ENCODE measurements around the gene GFOD1.

The GFOD1 gene

DNA sequence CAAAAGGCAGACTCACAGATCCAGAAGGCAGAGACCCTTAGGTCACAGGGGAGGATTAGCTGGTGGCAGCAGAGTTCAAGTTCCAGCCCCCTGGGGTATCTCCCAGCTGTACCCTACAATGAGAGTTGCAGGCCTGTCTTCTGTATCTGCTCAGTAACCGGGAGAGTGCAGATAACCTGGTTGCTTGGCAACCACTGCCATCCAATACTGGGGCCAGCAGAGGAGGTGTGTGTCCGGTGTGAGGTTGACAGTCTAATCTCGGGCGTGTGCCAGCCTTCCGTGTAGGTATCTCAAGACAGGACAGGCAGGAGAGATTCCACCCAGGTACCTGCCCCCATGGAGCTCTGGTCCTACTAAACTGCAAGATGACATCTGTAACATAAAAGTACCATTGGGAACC, 102.4 kb downstream of the GFOD1 start:
- H3K27ac ChIP-seq (ENCODE audit: low read depth, low read length, severe bottlenecking): no peak overlapping the region
- H3K9me3 ChIP-seq (ENCODE audit: control insufficient read depth, low read length): no peaks in the 10 kb centered on the region
- WGBS, 2 experiments (ENCODE audit: insufficient coverage in 2 of 2): 85 to 88% methylated on average over 2 to 5 of the region's 5 CpGs
- H3K4me1 ChIP-seq (ENCODE audit: control insufficient read depth, insufficient read depth, low read length, poor library complexity, severe bottlenecking): no peaks in the 10 kb centered on the region
- no peak overlapping the region for H3K4me3 ChIP-seq (ENCODE audit: extremely low read depth, insufficient read depth, low read length, poor library complexity, severe bottlenecking)
- H3K36me3 ChIP-seq (ENCODE audit: control insufficient read depth, insufficient read depth, low read length): peaks cover 6% of the 10 kb centered on the region

DNA sequence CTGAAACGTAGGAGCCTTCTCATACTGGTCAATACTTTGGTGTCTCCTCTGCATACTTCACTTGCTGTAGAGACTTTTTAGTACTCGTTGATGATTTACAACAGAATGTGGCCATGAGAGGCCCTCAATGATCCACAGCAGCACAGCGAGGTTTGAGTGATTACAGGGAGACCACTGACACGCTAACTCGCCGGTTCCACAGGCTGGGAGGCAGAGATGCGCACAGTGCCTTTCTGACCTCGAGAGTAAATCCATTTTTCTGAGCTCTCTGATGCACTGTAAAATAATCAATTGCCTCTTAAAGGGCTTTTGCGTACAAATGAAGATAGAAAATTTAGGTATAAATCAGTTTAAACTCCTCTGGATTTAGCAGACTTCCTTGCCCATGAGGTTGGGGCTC, 102.9 kb downstream of the GFOD1 start:
- Histone ChIP-seq H3K36me3 (ENCODE audit: control insufficient read depth, insufficient read depth, low read length) (peaks cover 6% of the 10 kb centered on the region), H3K27ac (ENCODE audit: low read depth, low read length, severe bottlenecking) (no peak overlapping the region), H3K4me1 (ENCODE audit: control insufficient read depth, insufficient read depth, low read length, poor library complexity, severe bottlenecking) (no peaks in the 10 kb centered on the region), H3K4me3 (ENCODE audit: extremely low read depth, insufficient read depth, low read length, poor library complexity, severe bottlenecking) (no peak overlapping the region), H3K9me3 (ENCODE audit: control insufficient read depth, low read length) (no peaks in the 10 kb centered on the region)
- WGBS, 2 experiments (ENCODE audit: insufficient coverage in 2 of 2): 94 to 99% methylated on average over 6 to 8 of the region's 9 CpGs

DNA sequence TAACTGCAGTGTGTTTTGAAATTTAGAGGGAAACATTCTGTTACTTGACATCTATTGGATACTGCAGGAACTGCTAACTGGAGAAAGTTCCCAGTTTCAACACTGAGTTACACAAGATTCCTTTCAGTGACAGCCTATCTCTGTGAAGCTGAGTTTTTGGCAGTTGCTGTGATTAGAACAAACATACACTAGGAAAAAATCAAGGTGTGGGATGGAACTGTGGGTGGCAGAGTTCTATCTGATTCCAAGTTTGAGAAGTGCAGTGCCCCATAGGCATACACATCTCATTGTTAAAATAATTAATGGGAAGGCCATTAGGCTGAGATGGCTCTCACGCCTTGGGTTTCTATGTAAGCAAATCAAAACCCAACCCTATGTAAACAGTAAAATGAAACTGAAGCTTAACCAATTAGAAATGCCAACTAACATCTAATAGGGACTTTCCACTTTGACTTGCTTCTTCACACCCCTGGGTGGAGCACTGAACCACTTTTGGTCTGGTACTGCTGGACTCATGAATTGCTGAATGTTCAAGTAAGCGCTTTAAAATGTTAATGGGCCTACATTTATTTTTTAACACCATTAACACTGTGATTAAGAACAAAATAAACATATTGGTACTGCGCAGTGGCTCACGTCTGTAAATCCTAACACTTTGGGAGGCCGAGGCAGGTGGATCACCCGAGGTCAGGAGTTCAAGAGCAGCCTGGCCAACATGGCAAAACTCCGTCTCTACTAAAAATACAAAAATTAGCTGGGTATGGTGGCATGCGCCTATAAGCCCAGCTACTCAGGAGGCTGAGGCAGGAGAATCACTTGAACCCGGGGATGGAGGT, 103.9 kb downstream of the GFOD1 start:
- no peak overlapping the region for H3K4me3 ChIP-seq (ENCODE audit: extremely low read depth, insufficient read depth, low read length, poor library complexity, severe bottlenecking)
- 77 to 98% methylated on average over 5 to 7 of the region's 9 CpGs for WGBS, 2 experiments (ENCODE audit: insufficient coverage in 2 of 2)
- H3K4me1 ChIP-seq (ENCODE audit: control insufficient read depth, insufficient read depth, low read length, poor library complexity, severe bottlenecking): no peaks in the 10 kb centered on the region
- no peak overlapping the region for H3K27ac ChIP-seq (ENCODE audit: low read depth, low read length, severe bottlenecking)
- H3K9me3 ChIP-seq (ENCODE audit: control insufficient read depth, low read length): no peaks in the 10 kb centered on the region
- H3K36me3 ChIP-seq (ENCODE audit: control insufficient read depth, insufficient read depth, low read length): peaks cover 6% of the 10 kb centered on the region

- Histone ChIP-seq H3K4me1 (ENCODE audit: control insufficient read depth, insufficient read depth, low read length, poor library complexity, severe bottlenecking) (no peaks in the 10 kb centered on the region), H3K4me3 (ENCODE audit: extremely low read depth, insufficient read depth, low read length, poor library complexity, severe bottlenecking) (no peak overlapping the region), H3K9me3 (ENCODE audit: control insufficient read depth, low read length) (no peaks in the 10 kb centered on the region), H3K27ac (ENCODE audit: low read depth, low read length, severe bottlenecking) (no peak overlapping the region), H3K36me3 (ENCODE audit: control insufficient read depth, insufficient read depth, low read length) (peaks cover 13% of the 10 kb centered on the region)
- 100% methylated on average over 1 to 2 of the region's 2 CpGs for WGBS, 2 experiments (ENCODE audit: insufficient coverage in 2 of 2)
Measured at GRCh38 chr6:13380761-13381160, 106.6 kb downstream of the GFOD1 start.

DNA sequence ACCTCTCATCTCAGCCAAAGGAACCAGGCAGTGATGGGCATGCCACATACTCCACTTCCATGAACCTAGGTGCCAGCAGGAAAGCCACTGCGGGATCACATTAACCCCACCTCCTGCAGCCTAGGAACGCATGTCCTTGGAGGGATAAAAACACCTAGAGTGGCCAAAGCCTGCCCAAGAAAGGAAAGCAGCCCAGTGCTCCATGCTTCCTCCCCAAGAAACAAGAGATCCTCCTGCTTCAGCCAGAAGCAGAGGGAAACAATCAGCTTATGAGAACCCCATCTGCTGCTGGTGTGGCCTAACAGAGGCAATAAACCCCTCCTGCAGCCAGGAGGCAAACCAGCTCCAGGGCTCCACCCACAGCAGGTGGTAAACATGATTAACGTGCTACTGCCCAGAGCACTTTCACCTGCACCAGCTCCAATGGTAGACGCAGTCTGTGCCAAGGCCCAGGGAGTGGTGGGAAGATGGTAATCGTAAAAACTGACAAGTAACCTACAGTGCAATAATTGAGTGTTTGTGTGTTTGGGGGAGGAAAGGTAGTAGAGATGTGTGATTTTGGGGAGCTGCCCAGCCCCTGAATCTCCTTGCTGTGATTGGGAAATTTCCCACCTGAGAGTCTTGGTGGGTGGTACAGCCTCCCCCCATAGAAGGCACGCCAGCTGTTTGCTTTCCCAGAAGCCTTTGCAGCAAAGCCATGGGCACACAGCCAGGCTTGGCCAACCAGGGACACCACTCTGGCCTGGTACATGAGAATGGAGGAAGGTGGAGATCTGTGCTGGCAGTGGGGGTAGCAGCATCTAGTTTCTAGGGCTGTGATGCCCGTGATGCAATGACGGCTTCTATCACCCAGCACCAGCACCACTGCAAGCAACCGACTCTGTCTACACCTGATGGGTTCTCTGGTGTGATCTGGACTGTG, 108.5 kb downstream of the GFOD1 start:
- H3K4me1 ChIP-seq (ENCODE audit: control insufficient read depth, insufficient read depth, low read length, poor library complexity, severe bottlenecking): no peaks in the 10 kb centered on the region
- no peaks in the 10 kb centered on the region for H3K9me3 ChIP-seq (ENCODE audit: control insufficient read depth, low read length)
- peaks cover 13% of the 10 kb centered on the region for H3K36me3 ChIP-seq (ENCODE audit: control insufficient read depth, insufficient read depth, low read length)
- H3K27ac ChIP-seq (ENCODE audit: low read depth, low read length, severe bottlenecking): no peak overlapping the region
- 73 to 80% methylated on average over 6 to 7 of the region's 9 CpGs for WGBS, 2 experiments (ENCODE audit: insufficient coverage in 2 of 2)
- H3K4me3 ChIP-seq (ENCODE audit: extremely low read depth, insufficient read depth, low read length, poor library complexity, severe bottlenecking): no peak overlapping the region

- Histone ChIP-seq H3K36me3 (ENCODE audit: control insufficient read depth, insufficient read depth, low read length) (peaks cover 8% of the 10 kb centered on the region), H3K27ac (ENCODE audit: low read depth, low read length, severe bottlenecking) (no peak overlapping the region), H3K4me1 (ENCODE audit: control insufficient read depth, insufficient read depth, low read length, poor library complexity, severe bottlenecking) (peaks cover 5% of the 10 kb centered on the region), H3K9me3 (ENCODE audit: control insufficient read depth, low read length) (no peaks in the 10 kb centered on the region), H3K4me3 (ENCODE audit: extremely low read depth, insufficient read depth, low read length, poor library complexity, severe bottlenecking) (no peak overlapping the region)
- WGBS, 2 experiments (ENCODE audit: insufficient coverage in 2 of 2): 92 to 100% methylated on average over 2 of the region's 2 CpGs
Measured at GRCh38 chr6:13377054-13377758, 110.2 kb downstream of the GFOD1 start.

- peaks cover 5% of the 10 kb centered on the region for H3K4me1 ChIP-seq (ENCODE audit: control insufficient read depth, insufficient read depth, low read length, poor library complexity, severe bottlenecking)
- no peaks in the 10 kb centered on the region for H3K9me3 ChIP-seq (ENCODE audit: control insufficient read depth, low read length)
- H3K4me3 ChIP-seq (ENCODE audit: extremely low read depth, insufficient read depth, low read length, poor library complexity, severe bottlenecking): no peak overlapping the region
- 88 to 93% methylated on average over 7 to 8 of the region's 9 CpGs for WGBS, 2 experiments (ENCODE audit: insufficient coverage in 2 of 2)
- H3K36me3 ChIP-seq (ENCODE audit: control insufficient read depth, insufficient read depth, low read length): peaks cover 8% of the 10 kb centered on the region
- no peak overlapping the region for H3K27ac ChIP-seq (ENCODE audit: low read depth, low read length, severe bottlenecking)
Measured at GRCh38 chr6:13375360-13375878, 112.0 kb downstream of the GFOD1 start.

GRCh38 chr6:13373919-13374318, 113.5 kb downstream of the GFOD1 start:
- 80% methylated on average over 1 of the region's 1 CpG; no CpG with 5 or more reads in 1 of the 2 experiments for WGBS, 2 experiments (ENCODE audit: insufficient coverage in 2 of 2)
- H3K27ac ChIP-seq (ENCODE audit: low read depth, low read length, severe bottlenecking): no peak overlapping the region
- H3K4me3 ChIP-seq (ENCODE audit: extremely low read depth, insufficient read depth, low read length, poor library complexity, severe bottlenecking): no peak overlapping the region
- peaks cover 8% of the 10 kb centered on the region for H3K36me3 ChIP-seq (ENCODE audit: control insufficient read depth, insufficient read depth, low read length)
- peaks cover 5% of the 10 kb centered on the region for H3K4me1 ChIP-seq (ENCODE audit: control insufficient read depth, insufficient read depth, low read length, poor library complexity, severe bottlenecking)
- H3K9me3 ChIP-seq (ENCODE audit: control insufficient read depth, low read length): no peaks in the 10 kb centered on the region

DNA sequence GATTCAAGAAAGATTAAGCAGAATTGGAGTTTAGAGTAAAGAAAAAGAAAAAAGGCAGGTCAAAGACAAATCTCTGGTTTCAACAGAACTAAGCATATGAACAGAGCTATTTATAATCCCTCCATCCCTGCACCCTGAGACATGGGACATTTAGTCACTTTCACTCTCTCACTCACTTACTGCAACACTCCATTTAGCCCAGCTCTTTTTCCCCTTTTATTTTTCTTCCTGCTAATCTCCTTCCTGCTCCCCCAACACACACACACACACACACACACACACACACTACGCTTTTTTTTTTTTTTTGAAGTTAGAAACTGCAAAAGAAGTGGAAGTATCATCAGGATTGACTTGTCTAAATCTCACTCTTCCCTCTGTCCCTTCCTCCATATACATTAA, 113.9 kb downstream of the GFOD1 start:
- no CpG with 5 or more reads among the region's 1 CpG for WGBS, 2 experiments (ENCODE audit: insufficient coverage in 2 of 2)
- H3K9me3 ChIP-seq (ENCODE audit: control insufficient read depth, low read length): no peaks in the 10 kb centered on the region
- H3K4me1 ChIP-seq (ENCODE audit: control insufficient read depth, insufficient read depth, low read length, poor library complexity, severe bottlenecking): peaks cover 5% of the 10 kb centered on the region
- no peak overlapping the region for H3K27ac ChIP-seq (ENCODE audit: low read depth, low read length, severe bottlenecking)
- H3K36me3 ChIP-seq (ENCODE audit: control insufficient read depth, insufficient read depth, low read length): peaks cover 8% of the 10 kb centered on the region
- H3K4me3 ChIP-seq (ENCODE audit: extremely low read depth, insufficient read depth, low read length, poor library complexity, severe bottlenecking): no peak overlapping the region

Measured in mesodermal cell (in vitro differentiated cells).